Measurements from ENCODE around the gene SLC28A1. TPM values are rescaled to one million over a fixed set of nuclear protein-coding genes. Genes with fewer than 3 reads are reported as not detected.
"Not testable (repeated sequence)": the region's sequence is repeated elsewhere in the genome, so short reads cannot be mapped to it uniquely, and the experiment has no call there.

The SLC28A1 gene
- total RNA-seq, 8 experiments from 2014 or later, result 0.05 to 0.14 (median 0.14) TPM; not detected in 5

DNA sequence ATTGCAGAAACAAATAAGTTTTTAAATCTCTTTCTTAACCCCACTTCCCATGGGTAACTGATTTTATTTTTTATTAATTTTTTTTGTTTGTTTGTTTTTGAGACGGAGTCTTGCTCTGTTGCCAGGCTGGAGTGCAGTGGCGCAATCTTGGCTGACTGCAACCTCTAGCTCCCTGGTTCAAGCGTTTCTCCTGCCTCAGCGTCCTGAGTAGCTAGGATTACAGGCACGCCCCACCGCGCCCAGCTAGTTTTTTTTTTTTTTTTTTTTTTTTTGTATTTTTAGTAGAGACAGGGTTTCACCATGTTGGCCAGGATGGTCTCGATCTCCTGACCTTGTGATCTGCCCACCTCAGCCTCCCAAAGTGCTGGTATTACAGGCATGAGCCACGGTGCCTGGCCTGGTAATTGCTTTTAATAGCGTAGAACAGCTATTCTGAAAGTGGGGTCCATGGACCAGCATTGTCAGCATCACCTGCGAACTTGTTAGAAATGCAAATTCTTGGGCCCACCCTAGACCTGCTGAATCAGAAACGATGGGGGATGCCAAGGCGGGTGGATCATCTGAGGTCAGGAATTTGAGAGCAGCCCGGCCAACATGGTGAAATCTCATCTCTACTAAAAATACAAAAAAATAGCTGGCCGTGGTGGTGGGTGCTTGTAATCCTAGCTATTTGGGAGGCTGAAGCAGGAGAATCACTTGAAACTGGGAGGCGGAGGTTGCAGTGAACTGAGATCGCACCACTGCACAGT is 40.5 kb downstream of the SLC28A1 start:
- 45 to 94% (median 82%) methylated on average over 5 to 15 of the region's 17 CpGs; no CpG with 5 or more reads in 2 of the 10 experiments for WGBS, 10 experiments
- H3K27ac ChIP-seq; H3K4me1 ChIP-seq (replicated peaks in 1 of 2); H3K4me3 ChIP-seq: not testable (repeated sequence)
- ATAC-seq (replicated peaks in 6 of 8), result peak in 1 of 8 experiments; percentile 18
- in situ Hi-C loops (cut with MboI; ENCODE audit: low pct_unique_long_range_greater_than_20kb in 2 of 9, low sequenced_read_pairs in 9 of 9, unreplicated experiment in 9 of 9), result loop anchor here in 2 of 9 experiments (25.0 kb wide), 1 partner anchor 338 kb away; no protein-coding TSS in a partner anchor

DNA sequence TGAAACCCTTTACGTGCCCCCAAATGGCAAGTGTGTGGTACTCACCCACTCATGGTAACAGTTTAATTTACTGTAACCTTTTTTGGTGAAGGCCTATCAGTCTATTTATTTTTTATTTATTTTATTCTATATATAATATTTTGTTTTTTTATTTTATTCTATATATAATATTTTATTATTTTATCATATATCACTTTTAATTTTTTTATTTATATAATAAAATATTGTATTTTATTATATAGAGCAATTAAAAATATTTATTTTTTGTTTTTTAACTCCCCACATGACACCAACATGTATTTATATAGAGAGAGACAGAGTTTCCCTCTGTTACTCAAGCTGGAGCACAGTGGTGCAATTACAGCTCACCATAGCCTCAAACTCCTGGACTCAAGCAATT is 41.4 kb downstream of the SLC28A1 start:
- H3K4me3 ChIP-seq, result no peak overlapping the region
- ATAC-seq (replicated peaks in 6 of 8), result no peak
- in situ Hi-C loops (cut with MboI; ENCODE audit: low pct_unique_long_range_greater_than_20kb in 2 of 9, low sequenced_read_pairs in 9 of 9, unreplicated experiment in 9 of 9), result loop anchor here in 2 of 9 experiments (25.0 kb wide), 1 partner anchor 339 kb away; no protein-coding TSS in a partner anchor
- no peak overlapping the region for H3K27ac ChIP-seq
- WGBS, 10 experiments, result 88 to 100% (median 94%) methylated on average over 1 of the region's 1 CpG; no CpG with 5 or more reads in 2 of the 10 experiments
- peaks cover 0 to 3% of the 10 kb centered on the region in 2 donors for H3K4me1 ChIP-seq (replicated peaks in 1 of 2)

GRCh38 chr15:84926491-84927230 is 42.2 kb downstream of the SLC28A1 start:
- ATAC-seq (replicated peaks in 6 of 8), result no peak
- Histone ChIP-seq H3K4me3 (no peak overlapping the region), H3K4me1 (replicated peaks in 1 of 2) (peaks cover 0 to 3% of the 10 kb centered on the region in 2 donors), H3K27ac (no peak overlapping the region)
- 100% methylated on average over 1 of the region's 3 CpGs; no CpG with 5 or more reads in 9 of the 10 experiments for WGBS, 10 experiments
- in situ Hi-C loops (cut with MboI; ENCODE audit: low pct_unique_long_range_greater_than_20kb in 2 of 9, low sequenced_read_pairs in 9 of 9, unreplicated experiment in 9 of 9), result loop anchor here in 2 of 9 experiments (25.0 kb wide), 1 partner anchor 339 kb away; no protein-coding TSS in a partner anchor

GRCh38 chr15:84928843-84929168 is 44.3 kb downstream of the SLC28A1 start:
- no peak for ATAC-seq (replicated peaks in 6 of 8)
- in situ Hi-C loops (cut with MboI; ENCODE audit: low pct_unique_long_range_greater_than_20kb in 2 of 9, low sequenced_read_pairs in 9 of 9, unreplicated experiment in 9 of 9), result loop anchor here in 2 of 9 experiments (25.0 kb wide), 1 partner anchor 342 kb away; no protein-coding TSS in a partner anchor
- Histone ChIP-seq H3K4me3 (no peak overlapping the region), H3K4me1 (replicated peaks in 1 of 2) (peaks cover 0 to 3% of the 10 kb centered on the region in 2 donors), H3K27ac (no peak overlapping the region)
- 0 to 79% (median 68%) methylated on average over 1 to 6 of the region's 6 CpGs; no CpG with 5 or more reads in 1 of the 10 experiments for WGBS, 10 experiments

- H3K27ac ChIP-seq, result no peak overlapping the region
- WGBS, 10 experiments, result 76 to 83% (median 82%) methylated on average over 1 to 3 of the region's 5 CpGs; no CpG with 5 or more reads in 7 of the 10 experiments
- ATAC-seq (replicated peaks in 6 of 8), result peak in 6 of 8 experiments; percentile 43 to 87 (median 78)
- H3K4me3 ChIP-seq, result no peak overlapping the region
- peaks cover 0 to 3% of the 10 kb centered on the region in 2 donors for H3K4me1 ChIP-seq (replicated peaks in 1 of 2)
- in situ Hi-C loops (cut with MboI; ENCODE audit: low pct_unique_long_range_greater_than_20kb in 2 of 9, low sequenced_read_pairs in 9 of 9, unreplicated experiment in 9 of 9), result loop anchor here in 2 of 9 experiments (25.0 kb wide), 1 partner anchor 343 kb away; no protein-coding TSS in a partner anchor
These were observed 45.5 kb downstream of the SLC28A1 start for GRCh38 chr15:84929795-84930603.

- ATAC-seq (replicated peaks in 6 of 8), result no peak
- Histone ChIP-seq H3K4me3 (no peak overlapping the region), H3K27ac (no peak overlapping the region), H3K4me1 (replicated peaks in 1 of 2) (no peaks in the 10 kb centered on the region)
- in situ Hi-C loops (cut with MboI; ENCODE audit: low pct_unique_long_range_greater_than_20kb in 2 of 9, low sequenced_read_pairs in 9 of 9, unreplicated experiment in 9 of 9), result loop anchor here in 2 of 9 experiments (25.0 kb wide), 1 partner anchor 348 kb away; no protein-coding TSS in a partner anchor
- 60 to 100% (median 86%) methylated on average over 1 to 14 of the region's 21 CpGs; no CpG with 5 or more reads in 4 of the 10 experiments for WGBS, 10 experiments
These were observed 50.7 kb downstream of the SLC28A1 start for GRCh38 chr15:84934942-84935729.

- no peak for ATAC-seq (replicated peaks in 6 of 8)
These were observed 52.7 kb downstream of the SLC28A1 start for GRCh38 chr15:84937144-84937543.

GRCh38 chr15:84938726-84939125 is 54.3 kb downstream of the SLC28A1 start:
- H3K4me1 ChIP-seq (replicated peaks in 1 of 2), result no peaks in the 10 kb centered on the region
- H3K4me3 ChIP-seq, result no peak overlapping the region
- no peak overlapping the region for H3K27ac ChIP-seq
- WGBS, 10 experiments, result 60 to 100% (median 85%) methylated on average over 1 of the region's 1 CpG; no CpG with 5 or more reads in 2 of the 10 experiments
- in situ Hi-C loops (cut with MboI; ENCODE audit: low pct_unique_long_range_greater_than_20kb in 2 of 9, low sequenced_read_pairs in 9 of 9, unreplicated experiment in 9 of 9), result loop anchor here in 2 of 9 experiments (25.0 kb wide), 1 partner anchor 351 kb away; no protein-coding TSS in a partner anchor
- no peak for ATAC-seq (replicated peaks in 6 of 8)

More at GRCh38 chr15:84937144-84937543, 52.7 kb downstream of the SLC28A1 start:
- Histone ChIP-seq H3K4me1 (replicated peaks in 1 of 2) (no peaks in the 10 kb centered on the region), H3K4me3 (no peak overlapping the region), H3K27ac (no peak overlapping the region)
- in situ Hi-C loops (cut with MboI; ENCODE audit: low pct_unique_long_range_greater_than_20kb in 2 of 9, low sequenced_read_pairs in 9 of 9, unreplicated experiment in 9 of 9), result loop anchor here in 2 of 9 experiments (25.0 kb wide), 1 partner anchor 350 kb away; no protein-coding TSS in a partner anchor
- WGBS, 10 experiments, result 0 to 100% (median 54%) methylated on average over 1 to 5 of the region's 5 CpGs

- in situ Hi-C loops (cut with MboI; ENCODE audit: low pct_unique_long_range_greater_than_20kb in 2 of 9, low sequenced_read_pairs in 9 of 9, unreplicated experiment in 9 of 9), result loop anchor here in 2 of 9 experiments (25.0 kb wide), 1 partner anchor 353 kb away; no protein-coding TSS in a partner anchor
- no peak overlapping the region for H3K27ac ChIP-seq
- ATAC-seq (replicated peaks in 6 of 8), result no peak
- no peaks in the 10 kb centered on the region for H3K4me1 ChIP-seq (replicated peaks in 1 of 2)
- no peak overlapping the region for H3K4me3 ChIP-seq
- 37 to 77% (median 62%) methylated on average over 3 of the region's 3 CpGs; no CpG with 5 or more reads in 1 of the 10 experiments for WGBS, 10 experiments
These were observed 55.9 kb downstream of the SLC28A1 start for GRCh38 chr15:84940399-84940798.

DNA sequence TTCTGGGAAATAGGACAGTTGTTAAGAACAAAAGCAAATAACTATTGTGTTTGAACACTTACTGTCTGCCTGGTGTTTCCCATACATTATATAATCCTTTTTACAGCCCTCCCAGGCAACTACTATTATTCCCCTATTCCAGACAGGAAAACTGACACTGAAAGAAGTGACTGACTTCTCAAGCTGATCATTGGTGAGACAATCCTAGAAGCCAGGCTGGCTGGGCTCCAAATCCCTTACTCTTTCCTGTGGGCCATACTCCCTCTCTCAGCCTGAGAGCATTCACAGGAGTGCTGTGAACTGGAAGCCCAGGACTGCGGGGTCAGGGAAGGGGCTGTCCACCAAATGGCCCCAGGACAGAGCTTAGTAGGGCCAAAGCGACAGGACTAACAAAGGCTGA is 58.0 kb downstream of the SLC28A1 start:
- Histone ChIP-seq H3K4me3 (no peak overlapping the region), H3K27ac (no peak overlapping the region), H3K4me1 (replicated peaks in 1 of 2) (no peaks in the 10 kb centered on the region)
- 60 to 100% (median 83%) methylated on average over 1 of the region's 2 CpGs; no CpG with 5 or more reads in 5 of the 10 experiments for WGBS, 10 experiments
- no peak for ATAC-seq (replicated peaks in 6 of 8)
- in situ Hi-C loops (cut with MboI; ENCODE audit: low pct_unique_long_range_greater_than_20kb in 2 of 9, low sequenced_read_pairs in 9 of 9, unreplicated experiment in 9 of 9), result loop anchor here in 2 of 9 experiments (25.0 kb wide), 1 partner anchor 355 kb away; no protein-coding TSS in a partner anchor

- H3K4me3 ChIP-seq, result no peak overlapping the region
- 85 to 100% (median 95%) methylated on average over 3 to 4 of the region's 10 CpGs; no CpG with 5 or more reads in 7 of the 10 experiments for WGBS, 10 experiments
- in situ Hi-C loops (cut with MboI; ENCODE audit: low pct_unique_long_range_greater_than_20kb in 2 of 9, low sequenced_read_pairs in 9 of 9, unreplicated experiment in 9 of 9), result loop anchor here in 2 of 9 experiments (25.0 kb wide), 1 partner anchor 357 kb away; no protein-coding TSS in a partner anchor
- ATAC-seq (replicated peaks in 6 of 8), result no peak
- H3K27ac ChIP-seq, result no peak overlapping the region
- H3K4me1 ChIP-seq (replicated peaks in 1 of 2), result peaks cover 0 to 8% of the 10 kb centered on the region in 2 donors
These were observed 59.8 kb downstream of the SLC28A1 start for GRCh38 chr15:84944311-84944710.
